Measurements from ENCODE around the gene DCTD.
A peak's percentile ranks its signal among the peaks of the same experiment; 100 is the strongest.

Gene DCTD

DNA sequence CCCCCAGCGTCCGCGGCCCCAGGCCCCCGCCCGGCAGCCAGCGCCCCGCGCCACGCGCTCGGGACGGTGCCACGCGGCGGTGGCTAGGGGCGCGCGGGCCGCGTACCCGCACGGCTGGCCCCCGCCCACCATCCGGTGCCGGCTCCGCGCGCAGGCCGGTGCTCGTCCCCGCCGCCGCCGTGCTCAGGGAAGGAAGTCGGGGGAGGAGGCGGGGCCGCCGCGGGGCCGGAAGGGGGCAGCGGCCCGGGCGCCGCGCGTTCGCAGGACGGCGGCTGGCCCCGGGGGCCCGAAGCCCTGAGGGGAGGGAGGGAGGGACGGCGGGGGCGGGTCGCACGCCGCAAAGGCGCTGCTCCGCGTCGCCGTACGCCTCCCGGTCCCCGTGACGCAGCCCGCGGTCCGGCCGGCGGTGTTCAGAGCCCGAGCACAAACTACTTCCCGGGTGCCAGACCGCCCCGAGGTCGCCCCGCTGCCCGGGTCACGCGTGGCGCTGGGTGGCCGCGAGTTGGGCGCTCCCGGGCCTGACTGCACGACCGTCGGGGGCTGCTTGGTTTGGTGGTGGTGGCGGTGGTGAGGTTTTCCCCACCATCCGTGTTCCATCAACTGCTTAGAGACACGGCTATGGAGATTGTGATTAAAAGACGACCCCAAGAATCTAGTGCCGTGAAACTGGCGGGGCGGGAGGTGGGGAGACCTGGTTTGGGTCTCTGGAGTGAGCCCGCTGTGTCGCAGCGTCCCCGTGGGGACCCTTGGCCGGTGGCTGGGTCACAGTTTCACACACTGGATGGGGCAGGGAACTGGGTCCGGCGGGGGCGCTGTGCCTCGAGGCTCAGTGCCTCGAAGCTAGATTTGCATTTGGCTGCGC, at the start of gene DCTD:
Gene DCTD (minus strand): TSS at position 205 of the 862 bp plus-strand sequence. CDS start 1,818 bp downstream, outside the sequence.
- DNase-seq, result peak; percentile 75

DNA sequence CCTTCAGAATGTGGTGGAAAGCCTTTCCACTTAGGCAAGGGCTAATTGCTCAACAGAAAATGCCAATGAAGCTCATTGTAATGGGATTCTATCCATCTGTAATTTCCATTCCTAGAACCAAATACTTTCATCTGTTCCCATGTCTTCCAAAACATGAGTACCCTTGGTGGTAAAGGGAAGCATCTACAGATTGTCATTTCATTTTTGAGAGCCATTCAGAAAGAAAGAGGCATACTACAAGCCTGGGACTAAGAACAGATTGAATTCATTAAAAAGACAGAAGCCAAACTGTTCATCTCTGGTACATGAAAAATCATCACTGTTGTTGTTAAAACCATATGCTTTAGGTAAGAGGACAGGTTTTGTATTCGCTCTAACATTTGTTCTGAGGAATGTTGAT, 43.6 kb upstream of the DCTD start:
- DNase-seq, result no peak

DNA sequence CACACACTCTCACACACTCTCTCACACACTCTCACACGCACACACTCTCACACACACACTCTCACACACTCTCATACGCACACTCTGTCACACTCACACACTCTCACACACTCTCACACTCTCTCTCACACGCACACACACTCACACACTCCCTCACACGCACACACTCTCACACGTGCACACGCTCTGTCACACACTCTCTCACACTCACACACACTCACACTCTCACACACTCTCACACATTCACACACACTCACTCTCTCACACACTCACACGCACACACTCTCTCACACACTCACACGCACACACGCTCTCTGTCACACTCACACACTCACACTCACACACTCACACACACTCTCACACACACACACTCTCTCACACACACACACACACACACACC, 43.0 kb upstream of the DCTD start:
- no peak for DNase-seq

- no peak for DNase-seq
These were observed 38.2 kb upstream of the DCTD start for GRCh38 chr4:182955411-182955810.

- no peak for DNase-seq
These were observed 27.5 kb upstream of the DCTD start for GRCh38 chr4:182944484-182945213.

- no peak for DNase-seq
These were observed 22.5 kb upstream of the DCTD start for GRCh38 chr4:182939680-182940079.

DNA sequence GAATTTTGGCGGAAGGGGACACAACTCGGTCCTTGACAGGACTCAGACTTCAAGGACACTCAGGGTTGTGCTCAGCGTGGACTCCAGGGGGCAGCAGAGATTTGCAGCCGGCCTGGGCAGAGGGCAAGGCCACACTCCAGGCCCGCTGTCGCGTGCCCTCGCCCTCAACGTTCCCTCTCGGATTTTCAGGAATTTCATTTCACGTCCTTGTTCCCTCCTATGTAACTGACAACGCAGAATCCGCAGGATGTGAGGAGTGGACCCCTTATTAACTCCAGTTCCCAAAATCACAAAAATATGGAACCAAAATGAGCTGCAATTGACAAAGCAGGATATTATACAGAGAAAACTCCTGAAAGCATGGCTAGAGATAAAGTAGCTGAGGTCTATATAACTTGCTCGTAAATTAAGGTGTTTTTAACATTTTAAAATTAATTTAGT, 21.0 kb upstream of the DCTD start:
- peak; percentile 21 for DNase-seq

- DNase-seq, result no peak
These were observed 20.4 kb upstream of the DCTD start for GRCh38 chr4:182937268-182938204.

- DNase-seq, result no peak
These were observed 15.5 kb upstream of the DCTD start for GRCh38 chr4:182932651-182933050.

DNA sequence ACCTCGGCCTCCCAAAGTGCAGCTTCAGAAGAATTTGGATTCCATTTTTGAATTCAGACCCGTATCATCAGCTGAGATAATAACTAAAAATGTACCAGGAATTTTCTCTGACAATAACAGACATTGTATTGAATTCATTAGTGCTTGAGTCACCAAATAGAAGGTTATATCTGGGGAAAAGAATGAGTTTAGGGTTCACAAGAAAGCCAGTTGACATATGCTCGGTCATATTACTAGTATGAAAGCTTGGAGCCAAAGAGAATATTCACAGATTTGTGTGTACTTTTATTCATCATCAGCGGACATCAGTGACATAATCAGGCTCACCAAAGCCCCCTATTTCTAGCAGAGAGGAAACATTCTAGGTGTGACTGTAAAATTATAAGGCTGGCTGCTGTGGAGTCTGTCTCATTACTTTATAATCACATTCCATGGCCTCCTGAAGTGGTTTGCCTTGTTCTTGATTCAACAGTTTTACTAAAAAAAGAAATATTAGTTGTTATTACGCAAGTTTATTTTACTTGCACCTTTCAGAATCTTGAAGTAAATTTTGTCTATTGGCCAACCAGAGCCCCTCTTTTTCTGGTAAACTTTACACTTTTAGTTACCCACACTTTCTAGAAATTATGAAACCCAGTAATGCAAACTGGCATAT, 14.6 kb upstream of the DCTD start:
- no peak for DNase-seq

GRCh38 chr4:182930889-182931288, 13.7 kb upstream of the DCTD start:
- DNase-seq, result no peak

GRCh38 chr4:182929296-182929695, 12.1 kb upstream of the DCTD start:
- DNase-seq, result no peak

- DNase-seq, result no peak
These were observed 10.9 kb upstream of the DCTD start for GRCh38 chr4:182928061-182928460.

DNA sequence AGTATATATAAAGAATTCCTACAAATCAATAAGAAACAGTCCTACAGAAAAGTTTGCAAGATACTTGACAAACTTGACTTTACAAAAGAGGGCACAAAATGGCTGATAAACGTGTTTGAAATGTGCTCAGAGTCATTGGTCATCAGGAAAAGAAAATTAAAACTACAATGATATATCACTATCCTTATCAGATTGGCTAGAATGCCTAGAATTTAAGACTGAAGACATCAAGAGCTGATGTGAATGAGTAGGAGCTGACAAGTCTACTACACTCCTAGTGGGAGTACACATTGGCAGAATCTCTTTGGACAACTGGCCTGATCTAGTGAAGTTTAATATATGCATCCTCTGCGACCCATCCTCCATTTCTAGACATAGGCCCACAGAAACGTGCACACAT, 10.3 kb upstream of the DCTD start:
- DNase-seq, result no peak

- DNase-seq, result no peak
These were observed 8.7 kb upstream of the DCTD start for GRCh38 chr4:182925855-182926254.

- DNase-seq, result peak; percentile 58
These were observed 8.1 kb upstream of the DCTD start for GRCh38 chr4:182925298-182925757.

- DNase-seq, result no peak
These were observed 7.3 kb upstream of the DCTD start for GRCh38 chr4:182924497-182924896.

- no peak for DNase-seq
These were observed 6.7 kb upstream of the DCTD start for GRCh38 chr4:182923796-182924340.

DNA sequence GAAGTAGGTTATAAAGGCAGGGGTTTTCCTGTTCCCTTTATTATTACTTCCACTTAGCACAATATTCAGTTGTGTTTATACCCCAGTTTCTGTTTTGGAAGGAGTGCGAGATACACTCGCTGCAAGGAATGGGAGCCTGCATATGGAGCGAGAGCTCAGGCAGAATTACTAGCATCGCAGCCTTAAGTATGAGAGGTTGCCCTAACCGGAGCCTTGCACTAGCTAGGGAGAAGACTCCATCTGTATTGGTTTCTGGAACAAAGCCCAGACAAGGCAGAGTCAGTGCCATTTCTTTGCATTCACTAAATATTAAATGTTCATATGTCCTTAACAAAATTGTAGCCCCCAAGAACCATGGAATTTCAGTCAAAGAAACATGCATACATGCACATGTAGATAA, 6.2 kb upstream of the DCTD start:
- DNase-seq, result no peak

DNA sequence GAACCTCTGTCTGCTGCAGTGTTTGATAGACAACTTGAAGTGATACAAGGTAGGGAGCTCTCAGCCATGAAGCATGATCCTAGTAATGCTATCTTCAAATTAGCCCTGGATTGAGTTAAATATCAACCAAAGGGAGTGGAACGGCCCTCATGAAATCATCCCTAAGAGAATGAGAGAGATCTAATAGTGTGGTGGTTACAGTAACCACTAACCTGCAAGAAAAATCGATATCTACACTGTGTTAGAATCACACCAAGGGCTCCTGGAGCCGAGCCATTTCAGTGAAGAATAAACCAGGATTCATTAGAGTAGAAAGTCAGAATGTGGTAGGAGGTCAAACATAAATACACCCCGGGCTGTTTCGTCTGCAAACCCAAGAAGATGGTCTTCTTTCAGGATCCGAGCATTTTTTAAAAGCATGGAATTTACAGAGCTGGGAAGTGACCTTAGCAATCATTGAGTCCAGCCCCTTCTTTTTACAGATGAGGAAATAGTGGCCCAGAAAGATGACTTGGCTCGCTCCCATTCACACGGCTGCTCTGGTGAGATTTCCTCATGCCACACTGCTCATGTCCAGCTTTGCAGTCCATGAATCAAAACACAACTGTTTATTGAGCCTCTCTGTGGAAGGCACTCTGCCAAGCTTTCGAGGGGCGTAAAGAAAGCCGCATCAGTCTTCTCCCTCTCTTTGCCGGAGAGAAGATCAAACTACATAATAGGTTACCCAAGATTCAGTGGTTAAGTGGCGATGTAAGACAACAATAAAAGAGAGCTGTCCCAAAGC, 5.5 kb upstream of the DCTD start:
- DNase-seq, result no peak

- no peak for DNase-seq
These were observed 4.4 kb upstream of the DCTD start for GRCh38 chr4:182921608-182922007.

All from NCI-H510A (cell line).